Pericardium fibroblast (primary cell): ENCODE results near the gene GALNT7. TPM values are rescaled to one million over a fixed set of nuclear protein-coding genes. Genes with fewer than 3 reads are reported as not detected.

ENCODE experiments used
- total RNA-seq: library from RNA; depleted of rRNA; stranded (reverse); fragments of >200 nt; gene quantifications from 2 replicates; pipeline ENCODE4 v1.2.3, GENCODE V29; 2015

Gene GALNT7, protein sequence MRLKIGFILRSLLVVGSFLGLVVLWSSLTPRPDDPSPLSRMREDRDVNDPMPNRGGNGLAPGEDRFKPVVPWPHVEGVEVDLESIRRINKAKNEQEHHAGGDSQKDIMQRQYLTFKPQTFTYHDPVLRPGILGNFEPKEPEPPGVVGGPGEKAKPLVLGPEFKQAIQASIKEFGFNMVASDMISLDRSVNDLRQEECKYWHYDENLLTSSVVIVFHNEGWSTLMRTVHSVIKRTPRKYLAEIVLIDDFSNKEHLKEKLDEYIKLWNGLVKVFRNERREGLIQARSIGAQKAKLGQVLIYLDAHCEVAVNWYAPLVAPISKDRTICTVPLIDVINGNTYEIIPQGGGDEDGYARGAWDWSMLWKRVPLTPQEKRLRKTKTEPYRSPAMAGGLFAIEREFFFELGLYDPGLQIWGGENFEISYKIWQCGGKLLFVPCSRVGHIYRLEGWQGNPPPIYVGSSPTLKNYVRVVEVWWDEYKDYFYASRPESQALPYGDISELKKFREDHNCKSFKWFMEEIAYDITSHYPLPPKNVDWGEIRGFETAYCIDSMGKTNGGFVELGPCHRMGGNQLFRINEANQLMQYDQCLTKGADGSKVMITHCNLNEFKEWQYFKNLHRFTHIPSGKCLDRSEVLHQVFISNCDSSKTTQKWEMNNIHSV
- total RNA-seq = 6.9 and 8.8 TPM in 2 replicates

DNA sequence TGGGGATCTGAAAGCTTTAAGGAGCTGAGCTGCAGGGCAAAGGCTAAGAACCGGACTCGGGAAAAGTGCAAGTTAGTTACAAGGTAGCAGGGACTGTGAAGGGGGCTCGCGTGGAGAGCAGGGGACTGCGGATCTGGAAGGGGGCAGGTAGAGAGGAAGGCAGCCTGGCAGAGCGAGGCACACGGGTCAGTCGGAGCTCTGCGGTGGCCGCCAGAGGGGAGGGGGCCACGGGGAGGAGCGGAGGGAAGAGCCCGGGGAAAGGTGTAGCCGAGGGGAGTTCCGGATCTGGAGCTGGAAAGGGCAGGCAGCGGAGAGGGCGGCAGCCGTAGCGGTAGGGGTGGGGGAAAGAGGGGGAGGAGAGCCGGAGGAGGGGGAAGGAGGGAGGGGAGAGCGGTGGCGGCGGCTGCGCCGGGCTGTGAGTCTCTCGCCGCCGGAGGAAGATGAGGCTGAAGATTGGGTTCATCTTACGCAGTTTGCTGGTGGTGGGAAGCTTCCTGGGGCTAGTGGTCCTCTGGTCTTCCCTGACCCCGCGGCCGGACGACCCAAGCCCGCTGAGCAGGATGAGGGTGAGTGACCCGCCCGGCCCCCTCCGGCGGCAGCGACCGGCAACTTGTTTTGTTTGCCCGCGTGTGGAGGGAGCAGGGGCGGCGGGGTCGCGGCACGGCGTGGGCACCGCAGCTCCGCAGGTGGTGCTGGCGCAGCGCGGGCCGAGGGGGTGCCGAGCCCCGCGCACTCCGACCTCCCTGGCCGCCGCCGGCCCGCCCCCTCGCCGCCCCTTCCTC is at the start of gene GALNT7:
Gene GALNT7 (plus strand): TSS at position 416 of the 782 bp plus-strand sequence. CDS start 25 bp downstream, at position 441.

DNA sequence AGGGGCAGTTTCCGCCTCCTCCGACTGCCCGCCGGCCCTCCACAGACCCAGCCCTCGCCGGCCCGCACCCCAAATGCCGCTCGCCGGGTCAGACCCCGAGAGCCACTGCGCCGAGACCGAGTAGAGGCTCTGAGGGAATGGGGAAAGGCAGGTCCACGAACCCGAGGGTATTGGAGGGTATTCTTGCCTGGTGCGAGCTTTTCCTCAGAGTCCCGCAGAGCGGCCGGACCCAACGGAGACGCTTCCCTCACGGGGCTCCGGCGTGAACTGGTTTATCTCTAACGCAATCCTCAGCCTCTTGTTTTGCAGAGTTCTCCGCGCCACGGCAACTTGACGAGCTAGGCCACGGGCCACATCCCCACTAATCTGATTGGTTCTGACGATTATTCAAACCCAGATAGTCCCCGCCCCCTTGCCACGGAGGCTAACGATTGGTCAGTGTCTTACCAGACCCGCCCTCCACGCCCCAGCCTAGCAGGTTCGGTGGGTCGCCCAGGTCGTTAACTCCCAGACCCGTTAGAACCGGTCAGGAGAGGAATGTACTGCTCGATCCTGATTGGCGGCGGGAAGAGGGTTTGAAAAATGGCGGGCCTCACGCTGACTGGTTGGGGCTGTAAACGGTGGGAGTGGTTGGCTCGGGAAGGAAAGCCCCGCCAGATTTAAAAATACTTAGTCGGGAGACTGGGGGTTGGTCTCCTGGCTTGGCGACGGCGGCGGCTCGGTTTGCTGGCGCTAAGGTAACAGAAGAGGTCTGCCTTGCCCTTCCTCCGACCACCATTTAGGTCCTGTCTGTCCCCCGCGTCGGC is 165.7 kb downstream of the GALNT7 start, which contains the start of gene HMGB2:
Gene HMGB2 (minus strand): TSS at position 274 of the 806 bp plus-strand sequence. CDS start 709 bp downstream, outside the sequence.

DNA sequence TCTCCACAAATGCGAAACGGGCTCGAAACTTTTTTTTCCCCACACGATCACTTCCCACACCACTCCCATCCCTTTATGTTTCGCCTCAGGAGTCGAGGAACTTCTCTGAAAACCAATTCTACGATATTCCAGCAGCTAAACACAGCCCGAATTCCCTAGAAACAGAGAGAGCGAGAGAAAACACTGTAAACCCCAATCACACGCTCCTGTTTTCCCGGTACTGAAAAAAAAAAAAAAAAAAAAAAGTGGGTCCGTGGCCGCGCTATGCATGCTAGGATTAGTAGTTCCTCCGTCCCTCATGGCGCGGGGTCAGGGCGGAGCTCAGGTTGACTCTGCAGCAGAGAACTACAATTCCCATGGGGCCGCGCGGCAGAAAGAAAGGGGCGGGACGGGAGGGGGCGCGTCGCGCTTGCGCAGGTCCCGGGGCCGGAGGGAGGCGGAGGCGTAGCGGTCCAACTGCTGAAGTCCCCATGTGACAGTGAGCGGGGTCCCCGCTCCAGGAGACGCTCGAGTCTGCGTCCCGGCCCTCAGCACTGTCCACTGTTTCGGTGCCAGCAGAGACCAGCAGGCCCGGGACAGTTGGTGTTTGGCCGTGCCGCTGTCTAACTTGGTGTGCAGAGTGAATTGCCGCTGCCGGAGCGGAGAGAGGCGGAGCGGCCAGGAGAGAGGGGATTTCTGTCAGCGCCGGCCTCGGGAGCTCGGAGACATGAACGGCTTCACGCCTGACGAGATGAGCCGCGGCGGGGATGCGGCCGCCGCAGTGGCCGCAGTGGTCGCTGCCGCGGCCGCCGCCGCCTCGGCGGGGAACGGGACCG is 202.1 kb downstream of the GALNT7 start, which contains the start of gene SAP30:
Gene SAP30 (plus strand): TSS at position 478 of the 815 bp plus-strand sequence. CDS start 229 bp downstream, at position 707.

Other genes with a start within 250 kb of the GALNT7 start
- 15.9 and 30.0 TPM in 2 replicates for gene HMGB2, start 165.5 kb downstream of the GALNT7 start, total RNA-seq
- 14.6 and 26.0 TPM in 2 replicates for gene SAP30, start 202.1 kb downstream of the GALNT7 start, total RNA-seq
- gene SCRG1, start 230.3 kb downstream of the GALNT7 start, total RNA-seq = 1.4 and 7.1 TPM in 2 replicates